H1 (cell line): ENCODE data around the gene PXDN. TPM values are rescaled to one million over a fixed set of nuclear protein-coding genes. Genes with fewer than 3 reads are reported as not detected.

Experiments
- KDM1A ChIP-seq: fragments of 200-600, 300-600 bp; sonication (generic); IDR thresholded peaks from 2 replicates; pipeline ENCODE4 v1.7.1; 2016; ENCODE audit warnings: mild to moderate bottlenecking, low read length, borderline replicate concordance
- SIX5 ChIP-seq: IDR thresholded peaks from 2 replicates; pipeline ENCODE4 v1.6.1; 2011; ENCODE audit warnings: mild to moderate bottlenecking, low read depth, low read length
- TBP ChIP-seq: IDR thresholded peaks from 2 replicates; pipeline ENCODE4 v1.6.1; 2011; ENCODE audit warnings: low read depth, low read length, improper control_type of control experiment
- polyA plus RNA-seq, 7 experiments: library from polyadenylated mRNA; depleted of rRNA in 3 of 7; stranded (reverse) in 5 of 7; unstranded in 2 of 7; fragments of >200 nt in 5 of 7; fragments of 200-250 nt in 2 of 7; gene quantifications; 1 replicate in 5 of 7; 2 replicates in 1 of 7; 4 replicates in 1 of 7; pipeline versions ENCODE4 v1.2.1 to v1.2.3, GENCODE V29; 2011 to 2013; ENCODE audit warnings: missing spikeins in 2 of 7, mixed read lengths in 2 of 7
- total RNA-seq: library from RNA; stranded (reverse); fragmentation: NEBNext Ultra II Directional; extraction: Animal tissue kit (Norgen Biotek cat#: 25700); gene quantifications from 2 replicates; pipeline ENCODE4 v1.2.1, GENCODE V29; 2021
- TF ChIP-seq, protein P1 (sequence below): IDR thresholded peaks from 2 replicates; pipeline ENCODE4 v1.6.1; 2012; ENCODE audit warnings: inconsistent platforms
- TF ChIP-seq, protein P2 (sequence below): IDR thresholded peaks from 2 replicates; pipeline ENCODE4 v1.6.1; 2012; ENCODE audit warnings: inconsistent platforms

Gene PXDN
- total and polyA plus RNA-seq, 2 of the 8 experiments (the other 6 are each of a cell fraction or from before 2014, with no cell fraction given): 104 to 141 TPM

DNA sequence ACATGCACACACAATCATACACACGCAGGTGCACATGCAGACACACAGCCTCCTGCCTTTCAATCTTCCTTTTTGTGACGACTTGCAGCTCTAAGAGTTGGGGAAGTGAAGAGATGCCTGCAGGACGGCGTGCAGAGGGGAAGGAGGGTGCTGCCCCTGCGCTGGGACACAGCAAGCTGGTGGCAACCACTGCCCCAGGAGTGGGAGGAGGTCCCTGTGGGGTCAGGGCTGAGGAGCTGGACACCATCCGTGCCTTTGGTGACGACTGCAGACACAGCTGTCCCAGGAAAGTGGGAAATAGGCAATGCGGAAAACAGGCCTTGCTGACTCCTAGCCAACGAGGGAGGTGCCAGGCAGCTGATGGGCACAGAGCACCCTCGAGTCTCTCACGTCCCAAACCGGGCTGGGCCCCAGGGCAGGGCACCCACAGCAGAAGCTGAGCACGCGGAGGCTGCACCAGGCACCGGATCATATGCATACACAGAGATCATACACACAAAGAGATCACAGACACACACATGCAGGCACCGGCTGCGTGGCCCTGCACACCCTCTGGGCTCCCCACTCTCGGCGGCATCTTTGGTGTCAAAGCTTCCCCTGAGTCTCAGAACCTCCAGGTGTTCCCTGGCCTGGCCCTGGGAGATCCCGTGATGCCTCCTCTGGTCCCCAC, 146.1 kb downstream of the PXDN start (continued):
- TF ChIP-seq, protein P1, sequence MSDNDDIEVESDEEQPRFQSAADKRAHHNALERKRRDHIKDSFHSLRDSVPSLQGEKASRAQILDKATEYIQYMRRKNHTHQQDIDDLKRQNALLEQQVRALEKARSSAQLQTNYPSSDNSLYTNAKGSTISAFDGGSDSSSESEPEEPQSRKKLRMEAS: no peak
- TF ChIP-seq SIX5 (no peak), KDM1A (no peak), TBP (no peak)
- TF ChIP-seq, protein P2, sequence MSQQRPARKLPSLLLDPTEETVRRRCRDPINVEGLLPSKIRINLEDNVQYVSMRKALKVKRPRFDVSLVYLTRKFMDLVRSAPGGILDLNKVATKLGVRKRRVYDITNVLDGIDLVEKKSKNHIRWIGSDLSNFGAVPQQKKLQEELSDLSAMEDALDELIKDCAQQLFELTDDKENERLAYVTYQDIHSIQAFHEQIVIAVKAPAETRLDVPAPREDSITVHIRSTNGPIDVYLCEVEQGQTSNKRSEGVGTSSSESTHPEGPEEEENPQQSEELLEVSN: no peak
